ENCODE measurements around the gene SIGLEC12. TPM values are rescaled to one million over a fixed set of nuclear protein-coding genes. Genes with fewer than 3 reads are reported as not detected.

The SIGLEC12 gene
- total and polyA plus RNA-seq, 2 donors (not counting 3 experiments of a cell fraction or from before 2014, with no cell fraction given): not detected

DNA sequence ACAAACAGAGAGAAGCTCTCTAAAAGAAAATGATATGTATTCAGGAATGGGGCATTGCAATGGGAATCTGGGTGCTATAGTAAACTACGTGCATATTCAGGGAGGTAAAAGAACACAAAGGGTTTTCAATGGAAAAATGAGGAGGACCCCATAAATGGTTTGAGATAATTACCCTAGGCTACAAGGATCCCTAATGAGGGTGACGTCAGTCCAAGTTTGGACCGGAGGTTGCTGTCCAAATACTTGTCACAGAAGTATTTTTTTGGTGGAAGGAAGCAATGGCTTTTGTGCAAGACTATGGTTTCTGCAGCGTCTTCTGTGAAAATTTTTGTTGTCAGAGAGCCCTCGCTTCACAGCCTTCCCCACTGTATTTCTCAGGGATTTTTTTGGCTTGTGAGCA lies 24.3 kb downstream of the SIGLEC12 start:
- Histone ChIP-seq H3K9me1 (replicated peaks; ENCODE audit: control insufficient read depth, extremely low read depth, insufficient read depth, low read length) (no peaks in the 10 kb centered on the region), H3K9me3 (replicated peaks; ENCODE audit: control insufficient read depth, insufficient read depth, low read length) (no peaks in the 10 kb centered on the region), H3K9ac (replicated peaks; ENCODE audit: extremely low read depth, insufficient read depth, low read length) (no peak overlapping the region), H3K36me3 (ENCODE audit: control insufficient read depth in 2 of 2, extremely low read depth in 1 of 2, insufficient read depth in 2 of 2, low read length in 2 of 2) (no peaks in the 10 kb centered on the region), H3K27me3 (ENCODE audit: control insufficient read depth in 2 of 2, insufficient read depth in 2 of 2, low read length in 2 of 2) (no peaks in the 10 kb centered on the region), H3K4me2 (ENCODE audit: insufficient read depth, low read length) (no peak overlapping the region), H3K27ac (ENCODE audit: insufficient read depth, low read depth, low read length) (no peak overlapping the region), H3K79me2 (ENCODE audit: control insufficient read depth, insufficient read depth, low read length) (no peaks in the 10 kb centered on the region), H3K4me1 (ENCODE audit: control insufficient read depth, extremely low read depth, insufficient read depth, low read length) (peaks cover 4% of the 10 kb centered on the region), H4K20me1 (replicated peaks; ENCODE audit: control insufficient read depth, extremely low read depth, insufficient read depth, low read length) (no peaks in the 10 kb centered on the region), H2AFZ (ENCODE audit: low read depth, low read length) (no peak overlapping the region), H3K4me3 (replicated peaks in 1 of 3; ENCODE audit: insufficient read depth in 1 of 3, low read depth in 1 of 3, low read length in 3 of 3) (no peak overlapping the region)
- CTCF ChIA-PET: interaction anchor here (1.4 kb wide), 1 partner anchor 180 kb away, joined by 3 read pairs; no protein-coding TSS in a partner anchor
- DNase-seq (ENCODE audit: low read depth, low spot score) (no peak), FAIRE-seq (no peak)
- intact Hi-C loops (cut with micrococcal nuclease) (no loop called here), dilution Hi-C loops (cut with MboI; ENCODE audit: extremely low pct_ligation_motif_present, low sequenced_read_pairs) (no loop called here)
- TF ChIP-seq POLR2AphosphoS5 (IDR thresholded peaks at IDR 0.05; ENCODE audit: insufficient read depth, low read depth, low read length): no peak
- TF ChIP-seq MYC (IDR thresholded peaks at IDR 0.05; ENCODE audit: low read depth, low read length): no peak
- TF ChIP-seq POLR2A (IDR thresholded peaks at IDR 0.05; ENCODE audit: low read depth, low read length): no peak
- TF ChIP-seq GATA2 (IDR thresholded peaks at IDR 0.05; ENCODE audit: insufficient read depth, insufficient read length, low read depth, low read length): no peak
- TF ChIP-seq FOS (IDR thresholded peaks at IDR 0.05; ENCODE audit: borderline replicate concordance, insufficient read depth, low read length): no peak
- TF ChIP-seq EZH2 (IDR thresholded peaks at IDR 0.05; ENCODE audit: borderline replicate concordance, low read depth, low read length, severe bottlenecking): no peak
- TF ChIP-seq, protein P1, sequence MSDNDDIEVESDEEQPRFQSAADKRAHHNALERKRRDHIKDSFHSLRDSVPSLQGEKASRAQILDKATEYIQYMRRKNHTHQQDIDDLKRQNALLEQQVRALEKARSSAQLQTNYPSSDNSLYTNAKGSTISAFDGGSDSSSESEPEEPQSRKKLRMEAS (IDR thresholded peaks at IDR 0.05; ENCODE audit: insufficient read depth, insufficient read length): no peak
- TF ChIP-seq JUN (IDR thresholded peaks at IDR 0.05; ENCODE audit: borderline replicate concordance, insufficient read depth, insufficient read length, low read depth): no peak
- TF ChIP-seq, protein P2, sequence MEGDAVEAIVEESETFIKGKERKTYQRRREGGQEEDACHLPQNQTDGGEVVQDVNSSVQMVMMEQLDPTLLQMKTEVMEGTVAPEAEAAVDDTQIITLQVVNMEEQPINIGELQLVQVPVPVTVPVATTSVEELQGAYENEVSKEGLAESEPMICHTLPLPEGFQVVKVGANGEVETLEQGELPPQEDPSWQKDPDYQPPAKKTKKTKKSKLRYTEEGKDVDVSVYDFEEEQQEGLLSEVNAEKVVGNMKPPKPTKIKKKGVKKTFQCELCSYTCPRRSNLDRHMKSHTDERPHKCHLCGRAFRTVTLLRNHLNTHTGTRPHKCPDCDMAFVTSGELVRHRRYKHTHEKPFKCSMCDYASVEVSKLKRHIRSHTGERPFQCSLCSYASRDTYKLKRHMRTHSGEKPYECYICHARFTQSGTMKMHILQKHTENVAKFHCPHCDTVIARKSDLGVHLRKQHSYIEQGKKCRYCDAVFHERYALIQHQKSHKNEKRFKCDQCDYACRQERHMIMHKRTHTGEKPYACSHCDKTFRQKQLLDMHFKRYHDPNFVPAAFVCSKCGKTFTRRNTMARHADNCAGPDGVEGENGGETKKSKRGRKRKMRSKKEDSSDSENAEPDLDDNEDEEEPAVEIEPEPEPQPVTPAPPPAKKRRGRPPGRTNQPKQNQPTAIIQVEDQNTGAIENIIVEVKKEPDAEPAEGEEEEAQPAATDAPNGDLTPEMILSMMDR (IDR thresholded peaks at IDR 0.05; ENCODE audit: extremely low read depth in 1 of 2, insufficient read depth in 1 of 2, low read depth in 1 of 2, low read length in 2 of 2): no peak
- POLR2A ChIA-PET: no interaction called here
- no TSS peak for BruUV-seq (replicated peaks)
